ENCODE measurements around the gene C3AR1.
"Not testable (repeated sequence)": the region's sequence is repeated elsewhere in the genome, so short reads cannot be mapped to it uniquely, and the experiment has no call there.

The C3AR1 gene

DNA sequence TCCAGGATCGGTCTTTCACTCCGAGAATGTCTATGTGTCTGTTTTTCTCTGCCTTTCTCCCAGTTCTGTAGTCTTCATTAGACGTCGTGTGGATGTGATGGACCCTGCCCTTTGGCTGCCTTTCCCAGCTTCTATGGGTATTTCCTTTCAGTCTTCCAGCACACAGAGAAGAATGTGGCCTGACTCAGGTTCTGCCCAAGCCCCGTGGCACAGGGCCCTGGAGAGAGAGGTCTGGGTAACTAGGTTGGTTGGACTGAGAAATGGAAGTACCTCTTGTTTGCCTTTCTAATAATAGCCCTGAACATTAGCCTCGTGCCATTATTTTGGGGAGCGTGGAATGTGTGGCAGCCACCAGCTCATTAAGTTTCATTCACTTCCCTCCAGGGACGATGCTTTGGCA, 29.8 kb downstream of the C3AR1 start:
- no peak for DNase-seq (ENCODE audit: low read depth in 2 of 2)
- no peak overlapping the region for H3K4me3 ChIP-seq (replicated peaks in 1 of 2; ENCODE audit: low read depth in 2 of 2, low read length in 2 of 2)
- TF ChIP-seq, protein P1, sequence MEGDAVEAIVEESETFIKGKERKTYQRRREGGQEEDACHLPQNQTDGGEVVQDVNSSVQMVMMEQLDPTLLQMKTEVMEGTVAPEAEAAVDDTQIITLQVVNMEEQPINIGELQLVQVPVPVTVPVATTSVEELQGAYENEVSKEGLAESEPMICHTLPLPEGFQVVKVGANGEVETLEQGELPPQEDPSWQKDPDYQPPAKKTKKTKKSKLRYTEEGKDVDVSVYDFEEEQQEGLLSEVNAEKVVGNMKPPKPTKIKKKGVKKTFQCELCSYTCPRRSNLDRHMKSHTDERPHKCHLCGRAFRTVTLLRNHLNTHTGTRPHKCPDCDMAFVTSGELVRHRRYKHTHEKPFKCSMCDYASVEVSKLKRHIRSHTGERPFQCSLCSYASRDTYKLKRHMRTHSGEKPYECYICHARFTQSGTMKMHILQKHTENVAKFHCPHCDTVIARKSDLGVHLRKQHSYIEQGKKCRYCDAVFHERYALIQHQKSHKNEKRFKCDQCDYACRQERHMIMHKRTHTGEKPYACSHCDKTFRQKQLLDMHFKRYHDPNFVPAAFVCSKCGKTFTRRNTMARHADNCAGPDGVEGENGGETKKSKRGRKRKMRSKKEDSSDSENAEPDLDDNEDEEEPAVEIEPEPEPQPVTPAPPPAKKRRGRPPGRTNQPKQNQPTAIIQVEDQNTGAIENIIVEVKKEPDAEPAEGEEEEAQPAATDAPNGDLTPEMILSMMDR (IDR thresholded peaks at IDR 0.05; ENCODE audit: low read depth, low read length), result no peak

DNA sequence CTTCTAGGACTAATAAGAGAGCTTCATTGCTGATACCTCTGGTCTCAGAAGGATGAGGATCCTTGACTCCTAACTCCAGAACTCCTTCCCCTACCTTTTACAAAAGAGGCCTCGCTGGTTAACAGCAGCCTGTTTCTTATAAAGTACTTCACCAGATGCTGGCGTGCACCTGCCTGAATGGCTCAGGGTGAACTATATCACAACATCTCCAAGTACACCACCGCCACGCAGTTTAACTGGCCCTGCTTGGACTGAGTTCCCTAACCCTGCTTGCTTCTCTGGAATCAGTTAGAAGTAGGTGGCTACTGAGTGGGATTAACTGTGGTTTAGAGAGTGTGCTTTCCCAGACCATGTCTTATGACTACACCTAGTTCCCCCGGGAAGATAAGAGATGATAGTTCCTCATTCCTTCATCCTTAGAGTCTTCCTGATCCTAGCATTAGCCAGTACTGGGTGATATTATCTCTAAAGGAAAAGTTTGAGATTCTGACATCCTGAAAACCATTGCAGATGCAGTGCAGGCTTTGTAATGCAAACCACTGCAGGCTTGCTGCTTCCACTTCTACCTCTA, 30.6 kb downstream of the C3AR1 start:
- TF ChIP-seq, protein P1 (IDR thresholded peaks at IDR 0.05; ENCODE audit: low read depth, low read length), result no peak
- no peak overlapping the region for H3K4me3 ChIP-seq (replicated peaks in 1 of 2; ENCODE audit: low read depth in 2 of 2, low read length in 2 of 2)
- DNase-seq (ENCODE audit: low read depth in 2 of 2), result no peak

DNA sequence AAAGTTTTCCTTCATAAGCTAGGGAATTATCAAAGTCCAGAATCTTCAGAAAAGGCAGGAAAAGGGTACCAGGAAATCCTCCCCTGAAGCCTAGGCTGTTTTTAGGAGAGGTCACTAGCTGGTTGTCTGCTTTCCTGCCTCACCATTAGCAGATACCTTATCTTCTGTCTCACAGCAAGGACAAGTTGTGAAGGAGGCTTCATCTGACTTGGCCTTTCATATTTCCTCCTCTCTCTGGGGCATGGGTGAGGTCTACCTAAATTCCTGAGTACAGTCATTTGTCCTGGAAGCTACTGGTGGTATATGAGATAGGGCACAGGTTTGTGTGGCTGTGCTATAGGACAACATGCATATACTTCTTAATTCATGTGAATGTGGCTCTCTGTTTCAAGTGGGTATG, 31.4 kb downstream of the C3AR1 start:
- TF ChIP-seq, protein P1 (IDR thresholded peaks at IDR 0.05; ENCODE audit: low read depth, low read length), result no peak
- peak overlapping the region in 1 of 2 donors; percentile 88 for H3K4me3 ChIP-seq (replicated peaks in 1 of 2; ENCODE audit: low read depth in 2 of 2, low read length in 2 of 2)
- no peak for DNase-seq (ENCODE audit: low read depth in 2 of 2)

DNA sequence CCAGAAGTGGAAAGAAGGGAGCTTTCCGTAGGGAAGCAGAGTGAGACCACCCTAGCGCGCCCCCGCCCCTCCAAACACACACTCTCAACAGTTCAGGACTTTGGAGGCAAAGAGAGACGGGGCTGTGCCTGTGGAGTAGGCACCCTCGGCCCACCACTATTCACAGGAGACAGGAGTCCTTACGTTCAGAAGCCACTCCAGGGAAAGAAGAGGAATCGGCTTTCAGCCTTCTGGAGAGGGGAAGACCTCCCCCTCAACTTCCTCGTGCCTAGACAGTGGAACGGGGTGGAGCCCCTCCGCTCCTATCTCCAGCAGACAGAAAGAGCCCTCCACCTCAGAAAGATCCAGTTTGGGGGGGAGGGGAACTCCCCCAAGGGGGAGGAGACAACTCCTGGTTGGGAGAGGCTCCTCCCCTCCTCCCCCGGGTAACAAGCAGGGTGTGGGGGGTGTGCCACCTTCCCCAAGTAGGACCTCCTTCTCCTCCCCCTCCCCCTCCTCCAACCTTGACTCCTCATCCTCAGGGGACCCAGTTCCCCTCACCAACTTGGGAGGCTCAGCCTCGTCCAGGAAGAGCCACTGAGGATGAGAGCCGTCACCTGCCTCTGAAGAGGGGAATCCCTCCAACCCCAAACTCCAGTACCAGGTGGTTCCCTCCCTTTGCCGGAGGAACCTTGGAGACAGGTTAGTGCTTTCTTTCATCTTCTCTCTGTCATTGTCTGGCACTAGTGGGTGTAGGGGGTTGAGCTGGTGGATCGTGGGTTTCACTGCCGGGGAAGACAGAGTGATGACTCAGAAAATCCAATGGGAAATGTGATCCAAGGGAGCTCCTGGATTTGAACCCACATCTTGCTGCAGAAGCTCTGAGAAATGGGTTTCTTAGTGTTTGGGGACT, 32.8 kb downstream of the C3AR1 start:
- peak; percentile 37 to 53 for DNase-seq (ENCODE audit: low read depth in 2 of 2)
- TF ChIP-seq, protein P1 (IDR thresholded peaks at IDR 0.05; ENCODE audit: low read depth, low read length), result no peak
- peak overlapping the region; percentile 88 to 90 for H3K4me3 ChIP-seq (replicated peaks in 1 of 2; ENCODE audit: low read depth in 2 of 2, low read length in 2 of 2)

DNA sequence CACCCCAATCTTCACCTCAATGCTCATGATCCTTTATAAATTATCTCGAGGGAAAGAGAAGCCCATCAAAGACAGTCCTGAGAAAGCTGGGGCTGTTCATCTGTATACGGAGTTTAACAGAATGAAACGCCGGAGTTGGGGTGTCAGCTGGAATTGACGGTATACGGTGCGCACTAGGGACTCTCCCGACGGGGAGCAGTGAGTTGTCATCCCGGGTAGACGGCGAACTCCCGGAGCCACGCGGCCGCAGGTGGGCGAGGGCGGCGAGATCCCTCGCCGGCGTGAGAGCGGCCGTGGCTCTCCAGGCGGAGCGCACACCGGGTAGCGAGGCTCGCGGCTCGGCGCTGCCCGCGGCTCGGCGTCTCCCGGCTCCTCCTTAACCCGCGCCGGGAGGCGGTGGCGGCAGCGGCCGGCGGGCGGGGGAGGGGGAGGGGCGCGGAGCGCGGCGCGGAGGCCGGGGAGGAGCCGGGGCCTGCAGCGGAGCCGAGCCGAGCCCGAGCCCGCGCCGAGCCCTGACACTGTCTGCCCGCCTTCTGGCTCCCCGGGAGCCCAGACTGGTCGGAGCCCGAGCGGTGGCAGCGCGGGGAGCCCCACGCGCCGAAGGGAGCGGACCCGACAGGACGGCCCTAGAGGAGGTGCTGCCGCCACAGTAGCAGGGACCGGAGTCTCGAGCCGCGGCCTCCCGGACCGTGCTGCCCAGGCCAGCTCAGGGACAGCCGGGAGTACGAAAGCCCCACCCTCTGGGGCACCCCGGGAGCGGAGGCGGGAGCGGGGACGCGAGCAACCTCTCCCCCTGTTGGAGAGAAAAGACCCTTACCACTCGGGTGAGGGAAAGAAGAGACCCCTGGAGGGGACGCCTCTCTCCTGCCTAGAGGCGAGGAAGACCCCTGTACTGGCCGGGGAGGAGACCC, 33.7 kb downstream of the C3AR1 start, which contains the start of gene FOXJ2:
Gene FOXJ2 (plus strand): TSS at position 475 of the 911 bp plus-strand sequence. CDS start 7,117 bp downstream, outside the sequence.
- DNase-seq (ENCODE audit: low read depth in 2 of 2), result peak; percentile 64 to 79
- TF ChIP-seq, protein P1 (IDR thresholded peaks at IDR 0.05; ENCODE audit: low read depth, low read length), result no peak
- H3K4me3 ChIP-seq (replicated peaks in 1 of 2; ENCODE audit: low read depth in 2 of 2, low read length in 2 of 2), result peak within 1 kb of the TSS; percentile 88 to 90

DNA sequence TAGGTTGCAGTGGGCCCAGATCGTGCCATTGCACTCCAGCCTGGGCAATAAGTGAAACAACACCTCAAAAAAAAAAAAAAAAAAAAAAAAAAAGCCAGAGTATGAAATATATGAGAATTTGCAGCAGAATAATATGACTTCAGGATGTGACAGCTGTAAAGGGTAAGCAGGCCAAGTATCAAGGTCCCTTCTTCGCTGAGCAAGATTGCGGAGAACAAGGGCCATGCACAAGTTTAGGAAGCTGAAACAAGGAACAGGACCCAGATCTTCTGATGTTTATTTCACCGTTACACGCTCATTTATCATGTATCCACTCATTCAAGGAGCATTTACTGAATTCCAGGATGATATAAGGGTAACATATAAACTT, 34.3 kb downstream of the C3AR1 start:
- peak in 1 of 2 donors; percentile 12 for DNase-seq (ENCODE audit: low read depth in 2 of 2)
- TF ChIP-seq, protein P1 (IDR thresholded peaks at IDR 0.05; ENCODE audit: low read depth, low read length), result no peak
- H3K4me3 ChIP-seq (replicated peaks in 1 of 2; ENCODE audit: low read depth in 2 of 2, low read length in 2 of 2), result peak overlapping the region; percentile 46 to 88

DNA sequence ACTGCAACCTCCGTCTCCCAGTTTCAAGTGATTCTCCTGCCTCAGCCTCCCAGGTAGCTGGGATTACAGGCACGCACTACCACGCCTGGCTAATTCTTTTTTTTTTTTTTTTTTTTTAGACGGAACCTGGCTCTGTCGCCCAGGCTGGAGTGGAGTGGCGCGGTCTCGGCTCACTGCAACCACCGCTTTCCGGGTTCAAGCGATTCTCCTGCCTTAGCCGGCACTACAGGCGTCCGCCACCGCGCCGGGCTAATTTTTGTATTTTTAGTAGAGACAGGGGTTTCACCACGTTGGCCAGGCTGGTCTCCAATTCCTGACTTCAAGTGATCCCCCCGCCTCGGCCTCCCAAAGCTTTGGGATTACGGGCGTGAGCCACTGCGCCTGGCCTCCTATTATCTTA, 35.1 kb downstream of the C3AR1 start:
- H3K4me3 ChIP-seq (replicated peaks in 1 of 2; ENCODE audit: low read depth in 2 of 2, low read length in 2 of 2); DNase-seq (ENCODE audit: low read depth in 2 of 2): not testable (repeated sequence)

Data from cardiac fibroblast (primary cell).